Measurements from ENCODE around the gene CCL16.
"Not testable (repeated sequence)": the region's sequence is repeated elsewhere in the genome, so short reads cannot be mapped to it uniquely, and the experiment has no call there.

CCL16 gene

GRCh38 chr17:35981246-35981645, at the start of gene CCL16:
CCL16 (minus strand) TSS chr17:35981497; CDS start chr17:35981420, 77 bp downstream.
- no peak for DNase-seq (ENCODE audit: low read depth)

GRCh38 chr17:36030956-36031355, 49.7 kb upstream of the CCL16 start:
- DNase-seq (ENCODE audit: low read depth) = no peak

DNA sequence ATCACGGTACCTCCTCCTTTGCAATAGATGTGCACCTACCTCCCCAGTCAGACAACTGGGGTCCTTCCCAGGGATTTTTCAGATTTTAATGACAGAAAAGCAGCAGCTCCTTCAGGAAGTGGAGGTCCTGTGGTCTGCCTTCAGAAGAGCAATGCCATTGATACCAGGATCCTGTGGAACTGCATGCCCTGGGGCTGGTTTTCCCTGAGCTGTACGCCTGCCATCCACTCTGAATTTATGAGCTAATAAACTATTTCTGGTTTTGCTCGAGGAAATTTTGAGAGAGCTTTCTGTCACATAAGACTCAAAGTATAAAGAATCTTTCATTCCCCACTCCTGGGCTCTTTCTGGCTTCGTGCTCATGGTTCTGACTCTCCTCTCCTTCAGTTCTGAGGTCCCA, 46.5 kb upstream of the CCL16 start:
- no peak for DNase-seq (ENCODE audit: low read depth)

GRCh38 chr17:36024106-36024869, 43.0 kb upstream of the CCL16 start:
- no peak for DNase-seq (ENCODE audit: low read depth)

GRCh38 chr17:36019423-36019822, 38.1 kb upstream of the CCL16 start:
- DNase-seq (ENCODE audit: low read depth) = no peak

- no peak for DNase-seq (ENCODE audit: low read depth)
These were observed 36.5 kb upstream of the CCL16 start, which contains the start of gene CCL23 for GRCh38 chr17:36017799-36018198. CCL23 (minus strand) TSS chr17:36017972; CDS start chr17:36017897, 75 bp downstream.

GRCh38 chr17:36016555-36016954, 35.3 kb upstream of the CCL16 start:
- no peak for DNase-seq (ENCODE audit: low read depth)

- not testable (repeated sequence) for DNase-seq (ENCODE audit: low read depth)
These were observed 34.6 kb upstream of the CCL16 start for GRCh38 chr17:36015895-36016294.

DNA sequence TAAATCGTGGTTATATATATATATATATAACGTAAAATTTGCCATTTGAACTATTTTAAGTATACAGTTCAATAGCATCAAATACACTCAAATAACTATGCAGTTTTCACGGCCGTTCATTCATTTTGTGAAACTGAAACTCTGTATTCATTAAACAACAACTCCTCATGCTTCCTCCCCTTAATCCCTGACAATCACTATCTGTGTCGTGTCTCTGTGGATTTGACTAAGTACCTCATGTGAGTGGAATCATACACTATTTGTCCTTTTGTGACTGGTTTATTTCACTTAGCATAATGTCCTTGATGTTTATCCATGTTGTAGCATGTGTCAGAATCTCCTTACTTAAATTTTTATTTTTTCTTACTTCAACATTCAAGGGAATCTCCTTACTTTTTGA, 33.6 kb upstream of the CCL16 start:
- no peak for DNase-seq (ENCODE audit: low read depth)

- no peak for DNase-seq (ENCODE audit: low read depth)
These were observed 29.9 kb upstream of the CCL16 start for GRCh38 chr17:36011201-36011600.

- no peak for DNase-seq (ENCODE audit: low read depth)
These were observed 27.8 kb upstream of the CCL16 start for GRCh38 chr17:36008998-36009665.

- no peak for DNase-seq (ENCODE audit: low read depth)
These were observed 23.4 kb upstream of the CCL16 start for GRCh38 chr17:36004594-36005108.

DNA sequence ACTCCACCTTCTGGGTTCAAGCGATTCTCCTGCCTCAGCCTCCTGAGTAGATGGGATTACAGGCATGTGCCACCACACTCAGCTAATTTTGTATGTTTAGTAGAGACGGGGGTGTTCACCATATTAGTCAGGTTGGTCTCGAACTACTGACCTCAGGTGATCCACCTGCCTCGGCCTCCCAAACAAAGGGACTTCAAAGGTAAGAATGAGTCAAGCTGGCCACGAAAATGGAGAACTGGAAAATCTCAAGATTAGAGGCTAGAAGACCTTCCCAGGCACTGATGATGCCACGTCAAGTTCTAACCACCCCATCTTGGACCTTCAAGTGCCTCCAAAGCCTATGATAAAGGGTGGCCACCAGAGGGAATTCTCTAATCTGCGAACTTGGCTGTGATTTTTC, 21.3 kb upstream of the CCL16 start:
- no peak for DNase-seq (ENCODE audit: low read depth)

DNA sequence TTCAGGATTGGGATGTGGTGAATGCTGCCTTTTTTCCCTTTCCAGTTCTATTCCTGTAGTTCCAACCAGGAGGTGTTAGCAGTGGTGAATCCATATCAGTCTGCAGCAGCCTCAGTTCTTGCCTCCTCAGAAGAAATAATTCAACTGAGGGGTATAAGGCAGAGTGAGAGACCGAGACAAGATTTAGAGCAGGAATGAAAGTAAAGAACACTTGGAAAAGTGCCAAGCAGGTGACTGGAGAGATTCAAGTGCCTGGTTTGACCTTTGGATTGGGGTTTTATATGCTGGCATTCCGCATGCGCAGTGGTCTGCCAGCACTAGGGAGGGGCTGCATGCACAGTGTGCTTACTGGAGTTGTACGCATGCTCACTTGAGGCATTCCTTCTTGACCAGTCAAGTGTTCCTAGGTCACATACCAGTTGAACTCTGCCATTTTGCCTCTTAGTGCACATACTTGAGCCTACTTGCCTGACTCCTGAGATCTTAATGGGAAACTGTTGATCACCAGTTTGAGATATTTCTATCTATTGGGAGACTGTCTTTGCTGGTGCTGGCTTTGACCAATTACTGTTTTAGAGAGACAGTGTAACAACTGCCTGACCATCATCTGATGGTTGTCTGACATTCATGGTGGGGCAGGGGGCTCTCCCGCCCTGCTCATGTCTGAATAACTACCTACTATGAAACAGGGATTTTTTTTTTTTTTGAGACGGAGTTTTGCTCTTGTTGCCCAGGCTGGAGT, 20.7 kb upstream of the CCL16 start:
- DNase-seq (ENCODE audit: low read depth) = no peak

GRCh38 chr17:36001110-36001771, 19.9 kb upstream of the CCL16 start, which contains the start of gene CCL15:
CCL15 (minus strand) TSS chr17:36001553; CDS start chr17:36001492, 61 bp downstream.
- no peak for DNase-seq (ENCODE audit: low read depth)

DNA sequence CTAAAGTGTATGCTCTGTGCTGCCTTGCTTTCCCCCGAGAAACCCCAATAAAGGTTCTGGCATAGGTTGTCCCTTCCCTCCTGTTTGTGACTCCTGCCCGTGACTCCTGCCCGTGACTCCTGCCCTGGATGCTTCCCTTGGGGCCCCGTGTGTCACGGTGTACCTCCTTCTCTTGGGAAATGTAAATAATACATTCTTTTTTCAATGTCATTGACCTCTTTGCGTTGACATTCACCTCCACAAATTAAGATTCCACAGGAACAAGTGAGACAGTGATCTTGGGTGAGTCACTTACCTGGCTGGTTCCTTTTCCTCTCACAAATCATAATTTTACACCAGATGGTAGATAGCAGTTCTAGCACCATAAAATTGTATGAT, 19.4 kb upstream of the CCL16 start:
- DNase-seq (ENCODE audit: low read depth) = no peak

DNA sequence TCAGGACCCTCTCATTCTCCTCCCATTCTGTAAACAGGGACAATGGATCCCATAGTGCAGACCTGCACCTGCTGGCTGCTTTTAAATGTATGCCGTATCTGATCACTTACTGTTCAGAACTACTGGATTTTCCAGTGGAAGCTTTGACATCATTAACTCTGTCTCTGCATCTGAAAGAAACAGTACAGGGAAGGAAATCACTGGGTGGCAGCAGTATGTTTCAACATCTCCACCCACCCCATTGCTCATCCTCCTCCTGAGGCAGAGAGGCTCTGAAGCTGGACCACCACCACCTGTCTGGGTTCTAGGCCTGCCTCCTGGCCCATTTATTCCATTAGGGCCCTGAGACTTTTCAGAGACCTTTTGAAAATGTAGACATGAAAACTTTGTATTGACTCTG, 17.5 kb upstream of the CCL16 start:
- no peak for DNase-seq (ENCODE audit: low read depth)

DNA sequence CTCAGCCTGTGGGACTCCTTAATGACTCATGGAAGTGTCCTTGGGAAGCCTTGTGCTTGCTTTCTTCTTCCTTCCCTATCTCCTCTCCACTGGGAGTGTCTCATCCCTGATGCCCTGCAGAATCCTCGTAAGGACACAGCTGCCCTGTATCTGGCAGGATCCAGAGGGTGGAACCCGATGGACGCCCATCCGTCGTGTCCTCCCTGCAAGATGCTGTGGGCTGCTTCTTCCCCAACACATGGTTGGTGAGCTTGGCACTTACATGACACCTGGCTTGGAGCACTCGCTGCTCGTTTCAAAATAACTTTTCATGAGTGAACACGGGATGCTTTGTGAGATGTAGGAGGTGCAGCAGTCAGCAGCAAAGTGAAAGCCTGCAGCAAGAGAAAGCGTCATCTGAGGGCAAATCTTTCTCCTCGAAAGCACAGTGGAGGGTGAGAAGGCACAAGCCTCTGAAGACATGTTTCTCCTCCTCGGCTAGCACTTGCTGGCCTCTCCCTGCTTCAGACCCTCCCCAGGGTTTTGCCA, 16.8 kb upstream of the CCL16 start:
- no peak for DNase-seq (ENCODE audit: low read depth)

GRCh38 chr17:35995346-35995745, 14.0 kb upstream of the CCL16 start:
- not testable (repeated sequence) for DNase-seq (ENCODE audit: low read depth)

DNA sequence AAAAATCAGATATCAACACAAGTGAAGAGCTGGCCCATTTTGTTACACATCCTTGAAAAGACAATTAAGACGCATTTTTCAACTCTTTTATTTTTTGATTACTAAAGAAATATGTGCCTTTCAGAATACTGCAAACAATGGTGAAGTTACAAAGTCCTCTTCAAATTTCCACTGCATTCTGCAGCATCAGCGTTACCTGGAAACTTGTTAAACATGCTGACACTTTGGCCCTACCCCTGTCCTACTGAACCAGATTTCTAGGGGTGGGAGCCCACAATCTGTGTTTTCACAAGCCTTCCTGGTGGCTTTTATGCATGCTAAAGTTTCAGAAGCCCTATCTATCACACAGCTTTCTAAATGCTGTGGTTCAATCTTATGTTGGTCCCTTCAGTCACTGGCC, 9.8 kb upstream of the CCL16 start:
- no peak for DNase-seq (ENCODE audit: low read depth)

DNA sequence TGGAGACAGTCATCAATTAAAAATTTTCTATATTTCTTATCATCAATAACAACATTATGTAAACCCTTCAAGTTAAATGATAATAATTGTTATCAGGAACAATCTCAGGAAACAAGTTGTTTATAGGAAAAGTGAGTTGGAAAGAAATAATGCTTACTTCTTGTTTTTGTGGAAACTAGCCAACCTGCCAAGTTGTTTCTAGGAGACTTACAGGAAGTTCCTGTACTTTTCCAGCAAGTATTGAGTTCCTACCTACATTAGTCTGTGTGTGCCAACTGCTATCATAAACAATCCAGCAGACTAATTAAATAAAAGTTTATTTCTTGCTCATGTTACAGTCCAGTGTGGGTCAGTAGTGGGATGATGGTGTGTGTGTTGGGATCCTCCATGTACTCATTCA, 6.9 kb upstream of the CCL16 start:
- no peak for DNase-seq (ENCODE audit: low read depth)

DNA sequence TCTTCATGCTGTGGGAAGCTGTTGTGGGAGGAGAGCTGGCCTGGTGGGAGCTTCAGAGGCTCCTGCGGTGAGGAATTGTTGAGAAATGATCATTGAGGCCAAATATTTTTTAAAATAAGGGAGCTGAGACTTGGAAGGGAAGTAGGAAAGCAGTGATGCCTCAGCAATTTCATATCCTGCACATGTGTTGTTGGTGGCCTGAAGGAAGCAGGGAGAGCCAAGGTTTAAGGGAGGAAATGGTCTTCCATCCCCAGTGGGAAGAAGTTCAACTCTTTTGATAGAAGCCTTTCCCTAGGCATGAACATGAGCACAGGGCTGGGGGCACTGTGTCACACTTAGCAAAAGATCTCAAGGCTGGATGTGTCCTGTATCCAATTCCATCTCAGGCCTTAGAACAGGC, 5.3 kb upstream of the CCL16 start, which contains the start of gene CCL14:
TSS of gene CCL14 (minus strand) at position 87 of the 400 bp plus-strand sequence. CDS start at position 7, 80 bp downstream.
- no peak for DNase-seq (ENCODE audit: low read depth)
